Hepatocyte (in vitro differentiated cells): ENCODE measurements around the gene ZNF225.

Source experiments
- CTCF ChIP-seq: fragments of 200-600 bp; sonication (generic); IDR thresholded peaks from 2 replicates; pipeline ENCODE4 v1.5.1; 2016; ENCODE audit warnings: antibody characterized with exemption, mild to moderate bottlenecking; ENCODE audit not compliant: poor library complexity
- EZH2 ChIP-seq: fragments of 200-600 bp; sonication (generic); IDR thresholded peaks from 2 replicates; pipeline ENCODE4 v1.6.1; 2016; ENCODE audit warnings: antibody characterized with exemption, mild to moderate bottlenecking, borderline replicate concordance
- EZH2phosphoT487 ChIP-seq: fragments of 200-600 bp; sonication (generic); IDR thresholded peaks from one replicate; pipeline ENCODE4 v1.6.1; 2018; ENCODE audit warnings: antibody characterized with exemption, mild to moderate bottlenecking, low read depth, moderate library complexity; ENCODE audit not compliant: unreplicated experiment, severe bottlenecking

- TF ChIP-seq EZH2 (no peak), EZH2phosphoT487 (no peak), CTCF (no peak)
Observed at GRCh38 chr19:44109458-44109857, 3.7 kb upstream of the ZNF225 start.
